A673 (cell line): Measurements from ENCODE around the gene TTN. TPM values are rescaled to one million over a fixed set of nuclear protein-coding genes. Genes with fewer than 3 reads are reported as not detected.

Source experiments
- BruUV-seq: library from RNA; stranded (reverse); fragments of 400-500 nt; replicated peaks from 2 replicates; lab custom pipeline; 2021; lab: Mats Ljungman, UMichigan
- CTCF ChIA-PET: fragments of 300-600 bp; sonication (Branson Sonifier 250); formaldehyde crosslinking; loops from one replicate; lab custom pipeline; 2022; ENCODE audit warnings: antibody characterized with exemption; lab: Charles Lee
- POLR2A ChIA-PET: fragments of 300-600 bp; sonication (Branson Sonifier 250); formaldehyde crosslinking; loops from one replicate; lab custom pipeline; 2022; ENCODE audit warnings: antibody characterized with exemption; ENCODE audit not compliant: low non-redundant PET; lab: Charles Lee
- DNase-seq: peaks from one replicate; pipeline ENCODE4 v3.0.0-alpha.2; 2015; ENCODE audit warnings: low spot score
- H3K27ac ChIP-seq: fragments of 200-600 bp; sonication (generic); 2 replicates; pipeline ENCODE4 v1.5.1; 2016; ENCODE audit warnings: mixed run types, low read depth, mild to moderate bottlenecking, mixed read lengths, antibody characterized with exemption, low read length; ENCODE audit not compliant: poor library complexity, severe bottlenecking
- H3K27me3 ChIP-seq: fragments of 200-600 bp; sonication (generic); replicated peaks from 2 replicates; pipeline ENCODE4 v1.6.1; 2017; ENCODE audit warnings: mixed run types, low read depth, mild to moderate bottlenecking, mixed read lengths, antibody characterized with exemption, low read length; ENCODE audit not compliant: insufficient read depth, poor library complexity
- H3K36me3 ChIP-seq: fragments of 200-600 bp; sonication (generic); 2 replicates; pipeline ENCODE4 v1.6.1; 2016; ENCODE audit warnings: mixed run types, mild to moderate bottlenecking, mixed read lengths, antibody characterized with exemption, low read length; ENCODE audit not compliant: insufficient read depth, poor library complexity, severe bottlenecking
- H3K4me1 ChIP-seq: fragments of 200-600 bp; sonication (generic); 2 replicates; pipeline ENCODE4 v1.6.1; 2017; ENCODE audit warnings: mixed run types, mild to moderate bottlenecking, mixed read lengths, antibody characterized with exemption, low read length; ENCODE audit not compliant: insufficient read depth, poor library complexity, severe bottlenecking
- H3K4me3 ChIP-seq: fragments of 200-600 bp; sonication (generic); 2 replicates; pipeline ENCODE4 v1.5.1; 2016; ENCODE audit warnings: low read depth, mixed run types, mild to moderate bottlenecking, mixed read lengths, low read length; ENCODE audit not compliant: poor library complexity, severe bottlenecking
- H3K9me3 ChIP-seq: fragments of 200-600 bp; sonication (generic); 2 replicates; pipeline ENCODE4 v1.6.1; 2016; ENCODE audit warnings: mixed run types, low read depth, mild to moderate bottlenecking, mixed read lengths, antibody characterized with exemption, low read length; ENCODE audit not compliant: poor library complexity, severe bottlenecking
- CTCF ChIP-seq: fragments of 300-800, 200-600 bp; sonication (generic); conservative IDR thresholded peaks from 2 replicates; pipeline ENCODE4 v1.5.1; 2017; ENCODE audit warnings: low read depth, mild to moderate bottlenecking, antibody characterized with exemption, low read length, moderate library complexity, mixed read lengths
- EZH2 ChIP-seq: fragments of 200-600 bp; sonication (generic); IDR thresholded peaks from 2 replicates; pipeline ENCODE4 v1.6.1; 2017; ENCODE audit warnings: borderline replicate concordance, low read depth, mild to moderate bottlenecking, mixed read lengths, antibody characterized with exemption, low read length; ENCODE audit not compliant: poor library complexity, severe bottlenecking
- intact Hi-C: fragments of 100-400 bp; cut with micrococcal nuclease; formaldehyde crosslinking; loops from one replicate; pipeline ENCODE4 v1.10.0; 2022; ENCODE audit not compliant: unreplicated experiment
- total RNA-seq: library from RNA; stranded (reverse); gene quantifications from 2 replicates; pipeline ENCODE4 v1.2.3, GENCODE V29; 2021

The TTN gene
- total RNA-seq, 1 experiment from 2014 or later = under 0.01 TPM

DNA sequence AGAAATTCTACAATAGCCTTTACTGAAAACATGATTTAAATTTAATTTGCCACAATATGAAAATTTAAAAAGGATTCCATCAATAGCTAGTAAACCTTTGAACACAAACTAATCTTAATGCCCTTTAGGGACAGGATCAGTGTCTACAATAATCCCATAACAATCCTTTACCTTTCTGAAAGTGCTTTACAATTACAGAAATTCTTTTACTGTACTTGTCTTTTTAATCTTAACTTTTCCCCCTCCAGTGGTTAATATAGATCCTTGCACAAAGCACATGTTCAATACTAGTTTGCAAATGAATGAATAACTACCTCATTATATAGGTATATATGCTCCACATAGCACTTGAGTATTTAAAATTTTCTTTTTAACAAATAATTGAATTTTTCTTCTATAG lies 204.3 kb downstream of the TTN start:
- no TSS peak for BruUV-seq
- Histone ChIP-seq H3K4me3 (no peak overlapping the region), H3K9me3 (no peaks in the 10 kb centered on the region), H3K27me3 (no peaks in the 10 kb centered on the region), H3K27ac (no peak overlapping the region), H3K4me1 (no peaks in the 10 kb centered on the region), H3K36me3 (no peaks in the 10 kb centered on the region)
- no peak for DNase-seq
- intact Hi-C loops = no loop called here
- CTCF ChIA-PET = no interaction called here
- POLR2A ChIA-PET = no interaction called here
- TF ChIP-seq EZH2 (no peak), CTCF (no peak)

- Histone ChIP-seq H3K27ac (no peak overlapping the region), H3K4me1 (no peaks in the 10 kb centered on the region), H3K9me3 (no peaks in the 10 kb centered on the region), H3K36me3 (no peaks in the 10 kb centered on the region), H3K27me3 (no peaks in the 10 kb centered on the region), H3K4me3 (no peak overlapping the region)
- no TSS peak for BruUV-seq
- DNase-seq = no peak
- intact Hi-C loops = no loop called here
- ChIA-PET POLR2A (no interaction called here), CTCF (no interaction called here)
- no peak for TF ChIP-seq CTCF
- no peak for TF ChIP-seq EZH2
Observed at GRCh38 chr2:178592655-178593054, 214.6 kb downstream of the TTN start.

- intact Hi-C loops = no loop called here
- Histone ChIP-seq H3K27ac (no peak overlapping the region), H3K36me3 (no peaks in the 10 kb centered on the region), H3K9me3 (no peaks in the 10 kb centered on the region), H3K4me3 (no peak overlapping the region), H3K4me1 (no peaks in the 10 kb centered on the region), H3K27me3 (no peaks in the 10 kb centered on the region)
- DNase-seq = no peak
- BruUV-seq = no TSS peak
- ChIA-PET POLR2A (no interaction called here), CTCF (no interaction called here)
- TF ChIP-seq CTCF (no peak), EZH2 (no peak)
Observed at GRCh38 chr2:178589335-178589734, 217.9 kb downstream of the TTN start.
